ENCODE data around the gene JADE2. TPM values are rescaled to one million over a fixed set of nuclear protein-coding genes. Genes with fewer than 3 reads are reported as not detected.

JADE2 gene
- total and polyA plus RNA-seq, 2 experiments from 2014 or later, result 16.2 to 40.8 TPM

DNA sequence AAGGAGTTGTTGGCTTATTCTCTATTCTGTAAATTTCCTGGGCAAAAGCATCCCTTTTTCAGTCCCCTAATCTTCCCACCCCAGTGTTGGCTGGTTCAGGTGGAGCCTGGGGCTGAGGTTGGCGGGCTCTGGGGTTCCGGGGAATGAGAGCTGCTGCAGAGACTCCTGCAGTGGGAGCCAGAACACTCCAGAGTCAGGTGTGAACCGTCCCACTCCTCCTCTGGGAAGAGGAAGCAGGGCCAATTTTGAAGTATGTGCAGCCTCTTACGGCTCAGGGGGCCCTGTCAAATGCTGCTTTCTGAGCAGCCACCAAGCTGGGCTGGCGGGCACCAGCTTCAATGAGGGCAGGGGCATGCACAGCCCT lies 42.8 kb downstream of the JADE2 start:
- Mint-ChIP-seq H3K4me3 (no peak overlapping the region), H3K27ac (no peak overlapping the region), H3K36me3 (ENCODE audit: low read depth) (peaks cover 70% of the 10 kb centered on the region), H3K27me3 (ENCODE audit: insufficient read depth, low read depth, poor library complexity) (peaks cover 8% of the 10 kb centered on the region), H3K9me3 (no peaks in the 10 kb centered on the region; the same call in 2 of the 3 replicates), H3K4me1 (peaks cover 8% of the 10 kb centered on the region)
- ATAC-seq, result no peak
- H3K27me3 ChIP-seq (ENCODE audit: insufficient read depth), result no peaks in the 10 kb centered on the region
- H3K36me3 ChIP-seq (ENCODE audit: insufficient read depth), result peaks cover 15% of the 10 kb centered on the region
- no peaks in the 10 kb centered on the region for H3K9me2 ChIP-seq (ENCODE audit: insufficient read depth)
- no peak overlapping the region for H3K4me3 ChIP-seq
- no peak for DNase-seq (ENCODE audit: low spot score)
- H3K4me2 ChIP-seq, result no peak overlapping the region
- H3K79me2 ChIP-seq (replicated peaks; ENCODE audit: insufficient read depth), result no peaks in the 10 kb centered on the region
- H3K4me1 ChIP-seq (ENCODE audit: insufficient read depth), result no peaks in the 10 kb centered on the region
- TF ChIP-seq CREB1 (CRISPR knock-in tag; IDR thresholded peaks at IDR 0.05; ENCODE audit: low read depth) (no peak), POLR2AphosphoS5 (IDR thresholded peaks at IDR 0.05; ENCODE audit: low read depth) (no peak), STAT1 (IDR thresholded peaks at IDR 0.05; ENCODE audit: unreplicated experiment) (no peak), NANOG (IDR thresholded peaks at IDR 0.05; ENCODE audit: borderline replicate concordance) (no peak), ZNF331 (CRISPR knock-in tag; IDR thresholded peaks at IDR 0.05; ENCODE audit: low read depth) (no peak), ZNF114 (CRISPR knock-in tag; IDR thresholded peaks at IDR 0.05) (no peak), EZH2phosphoT487 (IDR thresholded peaks at IDR 0.05; ENCODE audit: unreplicated experiment) (no peak), JUNB (IDR thresholded peaks at IDR 0.05; ENCODE audit: unreplicated experiment) (no peak), EZH2 (IDR thresholded peaks at IDR 0.05; ENCODE audit: low read depth, unreplicated experiment) (no peak)
- TF ChIP-seq, protein P1, sequence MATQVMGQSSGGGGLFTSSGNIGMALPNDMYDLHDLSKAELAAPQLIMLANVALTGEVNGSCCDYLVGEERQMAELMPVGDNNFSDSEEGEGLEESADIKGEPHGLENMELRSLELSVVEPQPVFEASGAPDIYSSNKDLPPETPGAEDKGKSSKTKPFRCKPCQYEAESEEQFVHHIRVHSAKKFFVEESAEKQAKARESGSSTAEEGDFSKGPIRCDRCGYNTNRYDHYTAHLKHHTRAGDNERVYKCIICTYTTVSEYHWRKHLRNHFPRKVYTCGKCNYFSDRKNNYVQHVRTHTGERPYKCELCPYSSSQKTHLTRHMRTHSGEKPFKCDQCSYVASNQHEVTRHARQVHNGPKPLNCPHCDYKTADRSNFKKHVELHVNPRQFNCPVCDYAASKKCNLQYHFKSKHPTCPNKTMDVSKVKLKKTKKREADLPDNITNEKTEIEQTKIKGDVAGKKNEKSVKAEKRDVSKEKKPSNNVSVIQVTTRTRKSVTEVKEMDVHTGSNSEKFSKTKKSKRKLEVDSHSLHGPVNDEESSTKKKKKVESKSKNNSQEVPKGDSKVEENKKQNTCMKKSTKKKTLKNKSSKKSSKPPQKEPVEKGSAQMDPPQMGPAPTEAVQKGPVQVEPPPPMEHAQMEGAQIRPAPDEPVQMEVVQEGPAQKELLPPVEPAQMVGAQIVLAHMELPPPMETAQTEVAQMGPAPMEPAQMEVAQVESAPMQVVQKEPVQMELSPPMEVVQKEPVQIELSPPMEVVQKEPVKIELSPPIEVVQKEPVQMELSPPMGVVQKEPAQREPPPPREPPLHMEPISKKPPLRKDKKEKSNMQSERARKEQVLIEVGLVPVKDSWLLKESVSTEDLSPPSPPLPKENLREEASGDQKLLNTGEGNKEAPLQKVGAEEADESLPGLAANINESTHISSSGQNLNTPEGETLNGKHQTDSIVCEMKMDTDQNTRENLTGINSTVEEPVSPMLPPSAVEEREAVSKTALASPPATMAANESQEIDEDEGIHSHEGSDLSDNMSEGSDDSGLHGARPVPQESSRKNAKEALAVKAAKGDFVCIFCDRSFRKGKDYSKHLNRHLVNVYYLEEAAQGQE (IDR thresholded peaks at IDR 0.05; ENCODE audit: unreplicated experiment), result no peak
- TF ChIP-seq, protein P2, sequence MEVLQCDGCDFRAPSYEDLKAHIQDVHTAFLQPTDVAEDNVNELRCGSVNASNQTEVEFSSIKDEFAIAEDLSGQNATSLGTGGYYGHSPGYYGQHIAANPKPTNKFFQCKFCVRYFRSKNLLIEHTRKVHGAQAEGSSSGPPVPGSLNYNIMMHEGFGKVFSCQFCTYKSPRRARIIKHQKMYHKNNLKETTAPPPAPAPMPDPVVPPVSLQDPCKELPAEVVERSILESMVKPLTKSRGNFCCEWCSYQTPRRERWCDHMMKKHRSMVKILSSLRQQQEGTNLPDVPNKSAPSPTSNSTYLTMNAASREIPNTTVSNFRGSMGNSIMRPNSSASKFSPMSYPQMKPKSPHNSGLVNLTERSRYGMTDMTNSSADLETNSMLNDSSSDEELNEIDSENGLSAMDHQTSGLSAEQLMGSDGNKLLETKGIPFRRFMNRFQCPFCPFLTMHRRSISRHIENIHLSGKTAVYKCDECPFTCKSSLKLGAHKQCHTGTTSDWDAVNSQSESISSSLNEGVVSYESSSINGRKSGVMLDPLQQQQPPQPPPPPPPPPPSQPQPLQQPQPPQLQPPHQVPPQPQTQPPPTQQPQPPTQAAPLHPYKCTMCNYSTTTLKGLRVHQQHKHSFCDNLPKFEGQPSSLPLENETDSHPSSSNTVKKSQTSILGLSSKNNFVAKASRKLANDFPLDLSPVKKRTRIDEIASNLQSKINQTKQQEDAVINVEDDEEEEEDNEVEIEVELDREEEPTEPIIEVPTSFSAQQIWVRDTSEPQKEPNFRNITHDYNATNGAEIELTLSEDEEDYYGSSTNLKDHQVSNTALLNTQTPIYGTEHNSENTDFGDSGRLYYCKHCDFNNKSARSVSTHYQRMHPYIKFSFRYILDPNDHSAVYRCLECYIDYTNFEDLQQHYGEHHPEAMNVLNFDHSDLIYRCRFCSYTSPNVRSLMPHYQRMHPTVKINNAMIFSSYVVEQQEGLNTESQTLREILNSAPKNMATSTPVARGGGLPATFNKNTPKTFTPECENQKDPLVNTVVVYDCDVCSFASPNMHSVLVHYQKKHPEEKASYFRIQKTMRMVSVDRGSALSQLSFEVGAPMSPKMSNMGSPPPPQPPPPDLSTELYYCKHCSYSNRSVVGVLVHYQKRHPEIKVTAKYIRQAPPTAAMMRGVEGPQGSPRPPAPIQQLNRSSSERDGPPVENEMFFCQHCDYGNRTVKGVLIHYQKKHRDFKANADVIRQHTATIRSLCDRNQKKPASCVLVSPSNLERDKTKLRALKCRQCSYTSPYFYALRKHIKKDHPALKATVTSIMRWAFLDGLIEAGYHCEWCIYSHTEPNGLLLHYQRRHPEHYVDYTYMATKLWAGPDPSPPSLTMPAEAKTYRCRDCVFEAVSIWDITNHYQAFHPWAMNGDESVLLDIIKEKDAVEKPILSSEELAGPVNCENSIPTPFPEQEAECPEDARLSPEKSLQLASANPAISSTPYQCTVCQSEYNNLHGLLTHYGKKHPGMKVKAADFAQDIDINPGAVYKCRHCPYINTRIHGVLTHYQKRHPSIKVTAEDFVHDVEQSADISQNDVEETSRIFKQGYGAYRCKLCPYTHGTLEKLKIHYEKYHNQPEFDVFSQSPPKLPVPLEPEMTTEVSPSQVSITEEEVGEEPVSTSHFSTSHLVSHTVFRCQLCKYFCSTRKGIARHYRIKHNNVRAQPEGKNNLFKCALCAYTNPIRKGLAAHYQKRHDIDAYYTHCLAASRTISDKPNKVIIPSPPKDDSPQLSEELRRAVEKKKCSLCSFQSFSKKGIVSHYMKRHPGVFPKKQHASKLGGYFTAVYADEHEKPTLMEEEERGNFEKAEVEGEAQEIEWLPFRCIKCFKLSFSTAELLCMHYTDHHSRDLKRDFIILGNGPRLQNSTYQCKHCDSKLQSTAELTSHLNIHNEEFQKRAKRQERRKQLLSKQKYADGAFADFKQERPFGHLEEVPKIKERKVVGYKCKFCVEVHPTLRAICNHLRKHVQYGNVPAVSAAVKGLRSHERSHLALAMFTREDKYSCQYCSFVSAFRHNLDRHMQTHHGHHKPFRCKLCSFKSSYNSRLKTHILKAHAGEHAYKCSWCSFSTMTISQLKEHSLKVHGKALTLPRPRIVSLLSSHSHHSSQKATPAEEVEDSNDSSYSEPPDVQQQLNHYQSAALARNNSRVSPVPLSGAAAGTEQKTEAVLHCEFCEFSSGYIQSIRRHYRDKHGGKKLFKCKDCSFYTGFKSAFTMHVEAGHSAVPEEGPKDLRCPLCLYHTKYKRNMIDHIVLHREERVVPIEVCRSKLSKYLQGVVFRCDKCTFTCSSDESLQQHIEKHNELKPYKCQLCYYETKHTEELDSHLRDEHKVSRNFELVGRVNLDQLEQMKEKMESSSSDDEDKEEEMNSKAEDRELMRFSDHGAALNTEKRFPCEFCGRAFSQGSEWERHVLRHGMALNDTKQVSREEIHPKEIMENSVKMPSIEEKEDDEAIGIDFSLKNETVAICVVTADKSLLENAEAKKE (CRISPR knock-in tag; IDR thresholded peaks at IDR 0.05), result no peak
- TF ChIP-seq, protein P3, sequence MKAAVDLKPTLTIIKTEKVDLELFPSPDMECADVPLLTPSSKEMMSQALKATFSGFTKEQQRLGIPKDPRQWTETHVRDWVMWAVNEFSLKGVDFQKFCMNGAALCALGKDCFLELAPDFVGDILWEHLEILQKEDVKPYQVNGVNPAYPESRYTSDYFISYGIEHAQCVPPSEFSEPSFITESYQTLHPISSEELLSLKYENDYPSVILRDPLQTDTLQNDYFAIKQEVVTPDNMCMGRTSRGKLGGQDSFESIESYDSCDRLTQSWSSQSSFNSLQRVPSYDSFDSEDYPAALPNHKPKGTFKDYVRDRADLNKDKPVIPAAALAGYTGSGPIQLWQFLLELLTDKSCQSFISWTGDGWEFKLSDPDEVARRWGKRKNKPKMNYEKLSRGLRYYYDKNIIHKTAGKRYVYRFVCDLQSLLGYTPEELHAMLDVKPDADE (IDR thresholded peaks at IDR 0.05), result no peak
- TF ChIP-seq, protein P4, sequence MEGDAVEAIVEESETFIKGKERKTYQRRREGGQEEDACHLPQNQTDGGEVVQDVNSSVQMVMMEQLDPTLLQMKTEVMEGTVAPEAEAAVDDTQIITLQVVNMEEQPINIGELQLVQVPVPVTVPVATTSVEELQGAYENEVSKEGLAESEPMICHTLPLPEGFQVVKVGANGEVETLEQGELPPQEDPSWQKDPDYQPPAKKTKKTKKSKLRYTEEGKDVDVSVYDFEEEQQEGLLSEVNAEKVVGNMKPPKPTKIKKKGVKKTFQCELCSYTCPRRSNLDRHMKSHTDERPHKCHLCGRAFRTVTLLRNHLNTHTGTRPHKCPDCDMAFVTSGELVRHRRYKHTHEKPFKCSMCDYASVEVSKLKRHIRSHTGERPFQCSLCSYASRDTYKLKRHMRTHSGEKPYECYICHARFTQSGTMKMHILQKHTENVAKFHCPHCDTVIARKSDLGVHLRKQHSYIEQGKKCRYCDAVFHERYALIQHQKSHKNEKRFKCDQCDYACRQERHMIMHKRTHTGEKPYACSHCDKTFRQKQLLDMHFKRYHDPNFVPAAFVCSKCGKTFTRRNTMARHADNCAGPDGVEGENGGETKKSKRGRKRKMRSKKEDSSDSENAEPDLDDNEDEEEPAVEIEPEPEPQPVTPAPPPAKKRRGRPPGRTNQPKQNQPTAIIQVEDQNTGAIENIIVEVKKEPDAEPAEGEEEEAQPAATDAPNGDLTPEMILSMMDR (conservative IDR thresholded peaks at IDR 0.05; ENCODE audit: low read depth in 2 of 2), result no peak
- H3K27ac ChIP-seq (ENCODE audit: low read depth), result no peak overlapping the region
- H3F3A ChIP-seq (replicated peaks; ENCODE audit: low read depth), result 0 out of 2 replicates have a peak, but pooled peaks cover 2% of the 10 kb centered on the region
- no peak overlapping the region for H2AFZ ChIP-seq
- H4K20me1 ChIP-seq (replicated peaks; ENCODE audit: insufficient read depth), result peaks cover 4% of the 10 kb centered on the region; the same call in 1 of the 2 replicates

Measured in GM23338 (cell line).